Activated naive CD4-positive, alpha-beta T cell treated with anti-CD3 and anti-CD28 coated beads for 36 hours (primary cell): ENCODE results near the gene TAPT1. TPM values are rescaled to one million over a fixed set of nuclear protein-coding genes. Genes with fewer than 3 reads are reported as not detected.
A peak's percentile ranks its signal among the peaks of the same experiment; 100 is the strongest.

Experiments used
- CTCF ChIA-PET: fragments of 350-600 bp; sonication (Branson Sonifier 250); formaldehyde crosslinking; loops from one replicate; lab custom pipeline; 2021; ENCODE audit warnings: antibody characterized with exemption; lab: Charles Lee
- DNase-seq: peaks from one replicate; pipeline ENCODE4 v3.0.0-alpha.2; 2020
- H3K27ac Mint-ChIP-seq: one replicate; pipeline ENCODE4 v1.8.0; 2021; ENCODE audit warnings: mild to moderate bottlenecking, mixed read lengths
- H3K27me3 Mint-ChIP-seq: one replicate; pipeline ENCODE4 v1.8.0; 2021; ENCODE audit warnings: low read depth, mixed read lengths
- H3K36me3 Mint-ChIP-seq: one replicate; pipeline ENCODE4 v1.8.0; 2021; ENCODE audit warnings: low read depth, mixed read lengths
- H3K4me1 Mint-ChIP-seq: one replicate; pipeline ENCODE4 v1.8.0; 2021; ENCODE audit warnings: low read depth, mixed read lengths
- H3K4me3 Mint-ChIP-seq: one replicate; pipeline ENCODE4 v1.8.0; 2021; ENCODE audit warnings: mild to moderate bottlenecking, moderate library complexity, mixed read lengths
- H3K9me3 Mint-ChIP-seq: one replicate; pipeline ENCODE4 v1.8.0; 2021; ENCODE audit warnings: mixed read lengths
- intact Hi-C: fragments of 100-400 bp; cut with micrococcal nuclease; formaldehyde crosslinking; loops from one replicate; pipeline ENCODE4 v1.15.1; 2023
- total RNA-seq, 2 experiments: library from RNA; stranded (reverse); gene quantifications; one replicate each; pipeline ENCODE4 v1.2.3, GENCODE V29; 2021

Gene TAPT1
- total RNA-seq, 2 experiments from 2014 or later, result 48.6 to 48.9 TPM

GRCh38 chr4:16192631-16193518, 33.4 kb downstream of the TAPT1 start:
- Mint-ChIP-seq H3K9me3 (no peaks in the 10 kb centered on the region), H3K27ac (peak overlapping the region; percentile 47), H3K36me3 (peaks cover 22% of the 10 kb centered on the region)

GRCh38 chr4:16192057-16192456, 34.2 kb downstream of the TAPT1 start:
- DNase-seq, result no peak
- Mint-ChIP-seq H3K9me3 (no peaks in the 10 kb centered on the region), H3K36me3 (peaks cover 22% of the 10 kb centered on the region), H3K4me1 (peaks cover 19% of the 10 kb centered on the region), H3K4me3 (no peak overlapping the region), H3K27ac (no peak overlapping the region), H3K27me3 (no peaks in the 10 kb centered on the region)
- intact Hi-C loops, result no loop called here
- CTCF ChIA-PET, result interaction anchor here (1.0 kb wide), 1 partner anchor 14 kb away, joined by 3 read pairs; no protein-coding TSS in a partner anchor

More at GRCh38 chr4:16192631-16193518, 33.4 kb downstream of the TAPT1 start:
- Mint-ChIP-seq H3K4me3 (no peak overlapping the region), H3K4me1 (peaks cover 24% of the 10 kb centered on the region), H3K27me3 (no peaks in the 10 kb centered on the region)
- no peak for DNase-seq
- CTCF ChIA-PET, result interaction anchor here (1.0 to 1.5 kb wide), 4 partner anchors 9 to 72 kb away, joined by 3 to 8 read pairs (median 5); no protein-coding TSS in a partner anchor
- intact Hi-C loops, result no loop called here

- H3K9me3 Mint-ChIP-seq, result no peaks in the 10 kb centered on the region
- no peaks in the 10 kb centered on the region for H3K27me3 Mint-ChIP-seq
- intact Hi-C loops, result no loop called here
- no peaks in the 10 kb centered on the region for H3K4me1 Mint-ChIP-seq
- H3K36me3 Mint-ChIP-seq, result peaks cover 19% of the 10 kb centered on the region
- H3K4me3 Mint-ChIP-seq, result no peak overlapping the region
- no peak for DNase-seq
- no peak overlapping the region for H3K27ac Mint-ChIP-seq
- CTCF ChIA-PET, result interaction anchor here (0.6 to 2.1 kb wide), 2 partner anchors 8 to 75 kb away, joined by 4 to 7 read pairs; no protein-coding TSS in a partner anchor
Measured at GRCh38 chr4:16187455-16187854, 38.8 kb downstream of the TAPT1 start.

- Mint-ChIP-seq H3K27me3 (no peaks in the 10 kb centered on the region), H3K9me3 (no peaks in the 10 kb centered on the region), H3K36me3 (peaks cover 19% of the 10 kb centered on the region), H3K4me1 (no peaks in the 10 kb centered on the region), H3K4me3 (no peak overlapping the region), H3K27ac (no peak overlapping the region)
- CTCF ChIA-PET, result interaction anchor here (0.6 to 2.1 kb wide), 2 partner anchors 9 to 76 kb away, joined by 4 to 7 read pairs; no protein-coding TSS in a partner anchor
- intact Hi-C loops, result no loop called here
- DNase-seq, result no peak
Measured at GRCh38 chr4:16186986-16187385, 39.3 kb downstream of the TAPT1 start.

GRCh38 chr4:16183604-16184003, 42.7 kb downstream of the TAPT1 start:
- Mint-ChIP-seq H3K36me3 (peaks cover 13% of the 10 kb centered on the region), H3K9me3 (no peaks in the 10 kb centered on the region), H3K4me1 (no peaks in the 10 kb centered on the region), H3K27me3 (no peaks in the 10 kb centered on the region), H3K4me3 (no peak overlapping the region), H3K27ac (no peak overlapping the region)
- DNase-seq, result no peak
- CTCF ChIA-PET, result interaction anchor here (0.7 to 2.5 kb wide), 6 partner anchors 10 to 378 kb away, joined by 3 to 14 read pairs (median 4); no protein-coding TSS in a partner anchor
- intact Hi-C loops, result no loop called here

GRCh38 chr4:16176621-16177020, 49.6 kb downstream of the TAPT1 start:
- Mint-ChIP-seq H3K27me3 (no peaks in the 10 kb centered on the region), H3K36me3 (peaks cover 7% of the 10 kb centered on the region), H3K4me1 (no peaks in the 10 kb centered on the region), H3K9me3 (no peaks in the 10 kb centered on the region), H3K4me3 (no peak overlapping the region), H3K27ac (no peak overlapping the region)
- intact Hi-C loops, result no loop called here
- DNase-seq, result no peak
- CTCF ChIA-PET, result no interaction called here

GRCh38 chr4:16171831-16172230, 54.4 kb downstream of the TAPT1 start:
- Mint-ChIP-seq H3K36me3 (peaks cover 16% of the 10 kb centered on the region), H3K27ac (no peak overlapping the region), H3K27me3 (no peaks in the 10 kb centered on the region), H3K9me3 (no peaks in the 10 kb centered on the region), H3K4me1 (no peaks in the 10 kb centered on the region), H3K4me3 (no peak overlapping the region)
- CTCF ChIA-PET, result interaction anchor here (0.6 to 1.1 kb wide), 2 partner anchors 36 to 171 kb away, joined by 3 read pairs; no protein-coding TSS in a partner anchor
- intact Hi-C loops, result no loop called here
- DNase-seq, result no peak

GRCh38 chr4:16169490-16169889, 56.8 kb downstream of the TAPT1 start:
- Mint-ChIP-seq H3K4me3 (no peak overlapping the region), H3K27ac (no peak overlapping the region), H3K27me3 (no peaks in the 10 kb centered on the region), H3K36me3 (peaks cover 33% of the 10 kb centered on the region), H3K9me3 (no peaks in the 10 kb centered on the region), H3K4me1 (no peaks in the 10 kb centered on the region)
- intact Hi-C loops, result no loop called here
- DNase-seq, result no peak
- CTCF ChIA-PET, result interaction anchor here (0.5 to 0.6 kb wide), 2 partner anchors 138 to 1120 kb away, joined by 3 to 4 read pairs; no protein-coding TSS in a partner anchor

GRCh38 chr4:16168710-16169388, 57.4 kb downstream of the TAPT1 start:
- CTCF ChIA-PET, result interaction anchor here (0.6 kb wide), 1 partner anchor 1121 kb away, joined by 3 read pairs; no protein-coding TSS in a partner anchor
- Mint-ChIP-seq H3K4me1 (no peaks in the 10 kb centered on the region), H3K9me3 (no peaks in the 10 kb centered on the region), H3K27ac (no peak overlapping the region), H3K27me3 (no peaks in the 10 kb centered on the region), H3K4me3 (no peak overlapping the region), H3K36me3 (peaks cover 35% of the 10 kb centered on the region)
- DNase-seq, result no peak
- intact Hi-C loops, result no loop called here

GRCh38 chr4:16168144-16168543, 58.1 kb downstream of the TAPT1 start:
- DNase-seq, result no peak
- peaks cover 36% of the 10 kb centered on the region for H3K36me3 Mint-ChIP-seq

GRCh38 chr4:16165931-16166330, 60.3 kb downstream of the TAPT1 start:
- DNase-seq, result no peak
- CTCF ChIA-PET, result interaction anchor here (0.6 kb wide), 1 partner anchor 85 kb away, joined by 4 read pairs; no protein-coding TSS in a partner anchor
- no peaks in the 10 kb centered on the region for H3K9me3 Mint-ChIP-seq
- no peak overlapping the region for H3K4me3 Mint-ChIP-seq
- no peaks in the 10 kb centered on the region for H3K27me3 Mint-ChIP-seq
- H3K36me3 Mint-ChIP-seq, result peaks cover 45% of the 10 kb centered on the region
- intact Hi-C loops, result no loop called here
- no peak overlapping the region for H3K27ac Mint-ChIP-seq
- H3K4me1 Mint-ChIP-seq, result peaks cover 3% of the 10 kb centered on the region

More at GRCh38 chr4:16168144-16168543, 58.1 kb downstream of the TAPT1 start:
- Mint-ChIP-seq H3K27ac (no peak overlapping the region), H3K27me3 (no peaks in the 10 kb centered on the region), H3K9me3 (no peaks in the 10 kb centered on the region), H3K4me3 (no peak overlapping the region), H3K4me1 (no peaks in the 10 kb centered on the region)
- intact Hi-C loops, result no loop called here
- CTCF ChIA-PET, result no interaction called here

- DNase-seq, result no peak
- Mint-ChIP-seq H3K4me3 (no peak overlapping the region), H3K36me3 (peaks cover 31% of the 10 kb centered on the region)
Measured at GRCh38 chr4:16162891-16163290, 63.4 kb downstream of the TAPT1 start.

More at GRCh38 chr4:16162891-16163290, 63.4 kb downstream of the TAPT1 start:
- Mint-ChIP-seq H3K27ac (no peak overlapping the region), H3K4me1 (peaks cover 3% of the 10 kb centered on the region), H3K27me3 (no peaks in the 10 kb centered on the region), H3K9me3 (no peaks in the 10 kb centered on the region)
- intact Hi-C loops, result no loop called here
- CTCF ChIA-PET, result interaction anchor here (0.7 kb wide), 1 partner anchor 34 kb away, joined by 3 read pairs; no protein-coding TSS in a partner anchor
